AG08396 (cell line): ENCODE measurements around the gene JMJD6.

ENCODE experiments used
- DNase-seq: peaks from one replicate; pipeline ENCODE4 v3.0.0; 2012; ENCODE audit warnings: low spot score, mixed read lengths

JMJD6 gene

DNA sequence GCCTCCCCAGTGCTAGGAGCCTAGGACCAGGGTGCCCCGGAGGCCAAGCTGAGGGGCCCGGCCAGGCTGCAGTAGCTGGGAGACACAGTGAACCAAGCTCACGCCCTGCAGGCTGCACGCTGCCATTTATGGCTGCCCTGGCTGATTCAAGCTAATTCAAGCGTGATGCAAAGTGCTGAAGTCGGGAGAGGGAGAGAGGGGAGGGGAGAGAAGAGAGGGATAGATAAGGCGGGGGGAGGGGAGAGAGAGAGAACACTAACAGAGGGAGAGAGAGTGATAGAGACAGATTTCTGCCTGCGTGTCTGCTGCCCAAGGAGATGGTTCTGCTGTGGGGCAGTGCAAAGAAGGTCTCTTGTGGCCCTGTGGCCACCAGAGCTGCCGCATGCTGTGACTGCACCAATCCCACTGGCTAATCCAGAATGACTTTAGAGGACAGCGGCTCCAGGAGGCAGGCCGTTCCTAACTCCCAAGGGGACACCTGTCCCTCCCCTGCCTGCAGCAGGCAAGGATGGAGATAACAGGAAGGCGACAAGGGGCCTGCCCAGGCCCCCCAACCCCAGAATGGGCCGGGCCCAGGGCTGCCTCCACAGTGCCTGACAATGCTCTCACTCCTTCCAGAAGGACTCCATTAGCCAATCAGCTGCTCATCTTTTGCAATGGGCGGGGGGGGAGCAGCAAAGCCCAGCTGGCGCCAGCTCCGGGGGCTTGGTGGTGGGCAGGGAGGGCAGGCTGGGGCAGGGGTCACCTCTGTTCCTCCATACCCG, 28.5 kb downstream of the JMJD6 start:
- DNase-seq: no peak

DNA sequence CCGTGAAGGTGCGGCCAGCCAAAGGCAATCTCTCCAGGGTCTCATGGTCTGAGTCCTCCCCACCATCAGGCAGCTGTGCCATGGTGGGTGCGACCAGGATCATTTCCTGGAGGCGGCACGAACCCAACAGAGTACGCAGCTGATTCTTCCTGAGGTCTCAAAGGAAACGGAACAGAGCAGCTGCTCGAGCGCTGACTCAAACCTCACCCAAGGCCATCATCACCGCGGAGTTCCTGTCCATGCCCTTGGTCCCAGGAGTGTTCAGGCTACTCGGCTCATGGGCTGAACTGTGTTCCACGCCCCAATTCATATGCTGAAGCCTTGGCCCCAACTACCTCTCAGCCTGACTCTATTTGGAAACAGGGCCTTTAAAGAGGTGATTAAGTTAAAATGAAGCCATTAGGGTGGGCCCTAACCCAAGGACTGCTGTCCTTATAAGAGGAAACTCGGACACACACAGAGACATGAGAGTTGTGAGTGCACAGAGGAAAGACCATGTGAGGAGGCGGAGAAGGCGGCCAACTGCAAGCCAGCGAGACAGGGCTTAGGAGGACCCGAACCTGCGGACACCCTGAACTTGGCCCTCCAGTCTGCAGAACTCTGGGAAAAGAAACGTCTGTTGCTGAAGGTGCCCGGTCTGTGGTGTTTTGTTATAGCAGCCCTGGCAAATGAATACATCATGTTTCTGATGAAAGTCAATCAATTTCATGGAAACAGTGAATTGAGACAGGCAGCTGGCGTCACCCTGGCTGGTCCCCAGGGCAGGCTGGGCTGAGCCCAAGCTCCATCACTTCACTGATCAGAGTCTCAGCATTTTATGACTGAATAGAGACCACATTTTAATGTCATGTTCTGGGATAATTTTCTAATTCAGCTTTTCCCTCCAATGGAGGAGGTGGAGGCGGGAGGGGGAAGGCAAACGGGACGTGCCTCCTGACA, 29.4 kb downstream of the JMJD6 start:
- no peak for DNase-seq

DNA sequence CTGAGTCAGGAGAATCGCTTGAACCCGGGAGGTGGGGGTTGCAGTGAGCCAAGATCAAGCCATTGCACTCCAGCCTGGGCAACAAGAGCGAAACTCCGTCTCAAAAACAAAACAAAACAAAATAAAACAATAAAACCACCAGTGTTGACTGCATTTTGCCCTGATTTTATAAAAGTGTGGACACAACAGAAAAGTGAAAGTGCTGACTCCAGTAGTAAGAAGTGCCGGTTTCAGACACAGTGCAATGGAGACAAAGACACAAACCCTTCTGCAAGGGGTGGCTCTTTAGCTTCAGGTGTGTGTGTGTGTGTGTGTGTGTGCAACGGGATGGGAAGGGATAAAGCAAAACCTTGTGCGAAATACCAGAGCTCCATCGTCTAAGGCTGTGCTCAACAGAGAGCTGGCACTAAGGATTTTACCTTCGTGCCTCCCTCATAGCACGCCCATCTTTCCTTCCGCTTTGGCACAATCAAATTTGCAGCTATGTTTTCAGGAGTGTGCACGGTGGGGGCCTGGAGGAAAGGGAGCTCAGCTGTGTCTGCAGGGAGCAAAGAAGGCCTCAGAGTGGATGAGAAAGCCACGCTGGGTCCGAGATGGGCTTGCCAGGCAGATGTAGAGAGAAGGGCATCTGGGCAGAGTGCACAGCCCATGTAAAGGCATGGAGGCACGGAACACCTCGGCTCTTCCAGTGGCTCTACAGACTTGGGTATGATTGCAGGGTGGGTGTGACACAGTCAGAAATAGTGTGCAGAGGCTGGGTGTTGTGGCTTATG, 31.2 kb downstream of the JMJD6 start:
- no peak for DNase-seq

GRCh38 chr17:76691379-76692191, 34.8 kb downstream of the JMJD6 start:
- no peak for DNase-seq

DNA sequence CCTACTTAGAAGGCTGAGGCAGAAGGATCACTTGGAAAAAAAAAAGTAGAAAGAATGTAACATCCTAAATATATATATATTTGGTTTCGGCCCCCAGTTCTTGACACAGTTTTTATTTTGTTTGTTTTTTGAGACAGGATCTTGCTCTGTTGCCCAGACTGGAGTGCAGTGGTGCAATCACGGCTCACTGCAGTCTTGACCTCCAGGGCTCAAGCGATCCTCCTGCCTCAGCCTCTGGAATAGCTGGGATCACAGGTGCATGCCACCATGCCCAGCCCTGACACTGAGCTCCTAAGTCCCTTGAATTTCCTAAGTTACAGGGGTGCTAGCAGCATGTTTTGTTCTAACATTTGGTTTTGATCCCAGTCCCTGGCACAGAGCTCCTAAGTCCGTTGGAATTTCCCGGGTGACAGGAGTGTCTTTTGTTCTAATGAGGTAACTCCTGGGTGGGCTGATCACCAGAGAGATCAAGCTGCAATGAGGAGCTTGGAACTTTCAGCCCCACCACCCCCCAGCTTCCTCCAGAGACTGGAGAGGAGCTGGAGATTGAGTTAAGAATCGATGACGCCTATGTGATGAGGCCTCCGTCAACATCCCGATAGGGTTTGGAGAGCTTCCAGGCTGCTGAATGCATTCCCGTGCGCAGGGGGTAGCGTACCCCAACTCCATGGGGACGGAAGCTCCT, 35.7 kb downstream of the JMJD6 start:
- no peak for DNase-seq

DNA sequence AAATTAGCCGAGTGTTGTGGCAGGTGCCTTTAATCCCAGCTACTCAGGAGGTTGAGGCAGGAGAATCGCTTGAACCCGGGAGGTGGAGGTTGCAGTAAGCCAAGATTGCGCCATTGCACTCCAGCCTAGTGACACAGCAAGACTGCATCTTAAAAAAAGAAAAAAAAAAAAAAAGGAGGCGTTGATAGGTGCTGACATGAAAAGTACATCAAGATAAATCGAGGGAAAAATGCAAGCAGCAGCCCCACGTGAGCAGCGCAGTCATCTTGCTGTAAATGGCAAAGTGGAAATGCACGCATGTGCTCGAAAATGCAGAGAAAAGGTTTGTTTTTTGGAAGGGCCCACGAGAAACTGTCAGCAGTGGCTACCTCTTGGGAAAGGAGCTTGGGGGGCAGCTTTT, 36.5 kb downstream of the JMJD6 start:
- DNase-seq: no peak

DNA sequence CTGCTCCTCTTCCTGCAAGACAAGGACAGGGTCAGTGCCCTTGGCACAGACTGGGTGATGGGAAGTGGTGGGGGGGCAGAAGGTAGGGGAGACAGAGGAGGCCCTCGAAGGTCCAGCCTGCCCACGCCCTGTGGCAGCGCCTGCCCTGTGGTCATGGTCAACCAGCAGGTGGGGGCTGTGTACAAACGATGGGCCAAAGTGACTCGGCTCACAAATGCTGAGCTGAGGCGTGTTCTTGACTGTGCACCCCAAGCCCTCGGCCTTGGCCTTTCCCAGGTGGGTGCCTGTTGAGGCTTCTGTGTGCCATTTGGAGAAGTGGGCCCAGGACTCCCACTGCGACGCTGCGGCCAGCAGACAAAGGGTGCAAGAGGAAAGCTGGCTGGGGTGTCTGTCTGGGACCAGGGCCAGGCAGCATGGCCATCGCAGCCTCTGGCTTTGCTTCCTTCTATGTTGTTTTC, 38.2 kb downstream of the JMJD6 start:
- DNase-seq: no peak

GRCh38 chr17:76687298-76688164, 38.9 kb downstream of the JMJD6 start:
- no peak for DNase-seq

GRCh38 chr17:76686538-76687297, 39.7 kb downstream of the JMJD6 start:
- DNase-seq: no peak

DNA sequence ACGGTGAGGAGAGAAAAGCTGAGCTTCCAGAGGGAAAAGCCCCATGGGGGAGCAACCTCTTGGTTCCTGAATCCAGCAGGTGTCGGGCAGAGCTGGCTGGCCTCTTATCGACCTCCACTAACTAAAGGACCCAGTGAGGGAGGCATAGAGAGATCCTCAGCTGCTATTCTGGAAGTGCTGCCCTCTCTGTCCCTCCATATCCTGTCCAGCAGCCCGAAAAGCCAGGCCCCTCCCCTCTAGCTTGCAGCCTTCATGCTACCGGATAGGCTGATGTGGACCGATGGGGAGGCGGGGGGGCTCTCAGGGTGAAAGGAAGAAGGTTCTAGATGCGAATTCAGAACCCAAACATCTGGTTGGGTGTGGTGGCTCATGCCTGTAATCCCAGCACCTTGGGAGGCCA, 40.6 kb downstream of the JMJD6 start:
- DNase-seq: no peak

- no peak for DNase-seq
Observed at GRCh38 chr17:76685366-76685765, 41.0 kb downstream of the JMJD6 start.

GRCh38 chr17:76684756-76685155, 41.6 kb downstream of the JMJD6 start:
- DNase-seq: no peak

DNA sequence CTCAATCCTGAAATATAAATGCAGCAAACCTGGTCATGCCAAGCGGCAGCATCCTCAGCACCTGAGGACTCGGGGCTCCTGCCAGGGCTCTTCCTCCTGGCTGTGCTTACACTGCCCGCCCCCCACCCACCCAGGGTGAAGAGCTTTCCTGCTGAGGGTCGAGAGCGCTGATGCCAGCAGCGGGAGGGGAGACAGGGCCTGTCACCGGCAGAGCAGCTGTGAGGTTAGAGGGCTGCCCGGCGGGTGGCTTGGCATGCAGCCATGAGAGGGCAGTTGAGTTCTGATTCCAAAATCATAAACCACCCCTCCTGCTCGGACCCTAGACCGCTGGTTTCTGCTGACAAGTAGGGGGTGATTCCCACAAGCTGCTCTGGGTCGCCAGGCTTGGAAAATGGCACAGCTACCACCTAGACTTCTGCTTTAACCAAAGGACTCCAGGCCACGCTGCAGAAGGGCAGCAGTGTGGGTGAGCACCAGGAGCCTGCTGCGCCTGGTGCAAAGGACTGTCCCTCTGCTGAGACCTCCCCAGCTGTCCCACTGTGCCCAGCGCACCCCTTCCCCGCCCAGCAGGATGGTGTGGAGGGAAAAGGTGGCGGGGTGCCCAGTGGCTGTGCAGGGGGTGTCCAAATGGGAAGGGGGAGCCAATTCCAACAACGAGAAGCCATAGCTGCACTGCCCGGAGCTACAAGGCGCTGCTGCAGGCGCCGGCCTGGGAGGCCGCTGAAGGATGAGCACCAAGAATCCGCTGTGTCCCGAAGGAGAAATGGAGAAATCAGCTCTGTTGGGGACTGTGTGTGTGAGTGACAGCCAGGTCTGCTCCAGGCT, 42.3 kb downstream of the JMJD6 start:
- no peak for DNase-seq

GRCh38 chr17:76683011-76683755, 43.2 kb downstream of the JMJD6 start:
- no peak for DNase-seq

DNA sequence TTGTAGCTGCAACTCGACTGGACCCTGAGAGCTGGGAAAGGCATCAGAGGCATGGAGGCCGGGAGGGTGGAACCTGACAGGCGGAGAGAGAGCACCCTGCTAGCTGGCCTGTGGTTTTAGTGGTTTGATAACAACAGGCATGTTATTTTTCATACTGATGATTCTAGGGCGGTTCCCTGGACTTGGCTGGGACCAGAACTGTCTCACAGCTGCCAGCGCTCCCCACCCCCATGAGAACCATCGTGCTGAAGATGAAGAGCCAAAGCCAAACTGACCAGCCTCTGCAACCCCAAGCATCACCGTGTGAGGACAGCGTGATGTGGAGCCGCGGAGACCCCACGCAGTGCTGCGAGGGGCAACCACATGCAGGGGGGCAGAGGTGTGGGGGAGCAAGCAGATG, 44.1 kb downstream of the JMJD6 start:
- no peak for DNase-seq

- peak; percentile 65 for DNase-seq
Observed at GRCh38 chr17:76681222-76682137, 44.9 kb downstream of the JMJD6 start.
